Embryonic facial prominence (tissue), 1 donor: Measurements from ENCODE around the gene MRS2.
"Not testable (repeated sequence)": the region's sequence is repeated elsewhere in the genome, so short reads cannot be mapped to it uniquely, and the experiment has no call there.

Experiments
- DNase-seq: peaks from one replicate; pipeline ENCODE4 v3.0.0-alpha.2; 2016; ENCODE audit errors: extremely low spot score

The MRS2 gene

GRCh38 chr6:24402697-24403500 lies at the start of gene MRS2:
MRS2 (plus strand) TSS chr6:24402936; CDS start chr6:24403047, 111 bp downstream.
- peak; percentile 18 for DNase-seq

DNA sequence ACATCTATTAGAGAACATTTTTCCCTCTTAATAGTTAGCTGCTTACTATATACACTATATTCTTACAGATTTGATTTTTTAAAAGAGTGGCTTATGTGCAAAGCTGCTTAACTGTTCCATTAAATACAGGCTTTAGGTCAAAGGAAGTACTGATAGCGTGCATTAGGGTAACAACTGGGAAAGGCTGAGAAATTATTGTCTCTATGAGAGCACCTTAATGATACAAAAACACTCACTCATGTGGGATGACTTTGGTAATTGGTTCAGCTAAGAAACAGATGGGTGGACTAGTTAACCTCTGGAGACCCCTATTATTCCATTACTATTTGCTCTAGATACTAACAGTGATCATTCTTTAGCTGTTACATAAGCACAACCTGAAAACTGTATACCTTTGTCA lies 48.9 kb upstream of the MRS2 start:
- DNase-seq = no peak

DNA sequence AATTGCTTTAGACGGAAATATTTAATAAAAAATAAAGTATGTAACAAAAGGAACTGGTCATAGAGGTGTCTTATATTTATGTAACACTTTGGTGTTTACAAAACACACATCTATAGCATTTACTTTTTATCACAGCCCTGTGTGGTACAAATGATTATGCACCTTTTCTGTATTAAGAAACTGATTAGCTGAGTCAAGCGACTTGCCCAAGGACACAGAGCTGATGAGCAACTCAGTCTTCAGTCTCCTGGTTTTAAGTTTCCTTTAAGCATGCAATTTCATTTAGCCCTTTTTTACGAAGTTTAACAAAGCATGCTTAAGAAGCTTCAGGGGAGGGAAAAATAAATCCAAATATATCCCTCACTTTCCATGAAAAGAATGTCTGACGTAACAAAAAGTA lies 47.3 kb upstream of the MRS2 start:
- no peak for DNase-seq

- no peak for DNase-seq
Observed at GRCh38 chr6:24356310-24356973, 46.3 kb upstream of the MRS2 start.

DNA sequence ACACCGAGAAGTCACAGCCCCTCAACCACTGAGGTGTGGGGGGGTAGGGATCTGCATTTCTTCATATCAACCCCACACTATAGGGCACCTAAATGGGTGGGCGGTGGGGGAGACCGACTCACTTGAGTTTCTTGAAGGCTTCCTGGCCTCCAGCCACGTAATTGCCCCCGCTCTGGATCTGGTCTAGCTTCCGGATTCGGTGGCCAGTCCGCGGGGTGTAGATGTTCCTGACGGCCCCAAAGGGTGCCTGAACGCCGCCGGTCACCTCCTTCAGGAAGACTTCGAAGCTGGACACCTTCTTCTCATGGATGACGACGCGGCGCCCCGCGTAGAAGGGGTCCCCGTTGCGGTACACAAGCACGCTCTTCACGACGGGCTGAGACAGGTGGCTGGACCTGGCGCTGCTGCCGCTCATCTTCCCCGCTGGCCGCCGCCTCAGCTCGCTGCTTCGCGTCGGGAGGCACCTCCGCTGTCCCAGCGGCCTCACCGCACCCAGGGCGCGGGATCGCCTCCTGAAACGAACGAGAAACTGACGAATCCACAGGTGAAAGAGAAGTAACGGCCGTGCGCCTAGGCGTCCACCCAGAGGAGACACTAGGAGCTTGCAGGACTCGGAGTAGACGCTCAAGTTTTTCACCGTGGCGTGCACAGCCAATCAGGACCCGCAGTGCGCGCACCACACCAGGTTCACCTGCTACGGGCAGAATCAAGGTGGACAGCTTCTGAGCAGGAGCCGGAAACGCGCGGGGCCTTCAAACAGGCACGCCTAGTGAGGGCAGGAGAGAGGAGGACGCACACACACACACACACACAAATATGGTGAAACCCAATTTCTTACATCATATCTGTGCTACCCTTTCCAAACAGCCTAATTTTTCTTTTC lies 45.2 kb upstream of the MRS2 start, which contains the start of gene DCDC2:
DCDC2 (minus strand) TSS at position 724 of the 883 bp plus-strand sequence; CDS start at position 415, 309 bp downstream.
- DNase-seq = no peak

GRCh38 chr6:24358219-24358821 lies 44.4 kb upstream of the MRS2 start:
- DNase-seq = no peak

DNA sequence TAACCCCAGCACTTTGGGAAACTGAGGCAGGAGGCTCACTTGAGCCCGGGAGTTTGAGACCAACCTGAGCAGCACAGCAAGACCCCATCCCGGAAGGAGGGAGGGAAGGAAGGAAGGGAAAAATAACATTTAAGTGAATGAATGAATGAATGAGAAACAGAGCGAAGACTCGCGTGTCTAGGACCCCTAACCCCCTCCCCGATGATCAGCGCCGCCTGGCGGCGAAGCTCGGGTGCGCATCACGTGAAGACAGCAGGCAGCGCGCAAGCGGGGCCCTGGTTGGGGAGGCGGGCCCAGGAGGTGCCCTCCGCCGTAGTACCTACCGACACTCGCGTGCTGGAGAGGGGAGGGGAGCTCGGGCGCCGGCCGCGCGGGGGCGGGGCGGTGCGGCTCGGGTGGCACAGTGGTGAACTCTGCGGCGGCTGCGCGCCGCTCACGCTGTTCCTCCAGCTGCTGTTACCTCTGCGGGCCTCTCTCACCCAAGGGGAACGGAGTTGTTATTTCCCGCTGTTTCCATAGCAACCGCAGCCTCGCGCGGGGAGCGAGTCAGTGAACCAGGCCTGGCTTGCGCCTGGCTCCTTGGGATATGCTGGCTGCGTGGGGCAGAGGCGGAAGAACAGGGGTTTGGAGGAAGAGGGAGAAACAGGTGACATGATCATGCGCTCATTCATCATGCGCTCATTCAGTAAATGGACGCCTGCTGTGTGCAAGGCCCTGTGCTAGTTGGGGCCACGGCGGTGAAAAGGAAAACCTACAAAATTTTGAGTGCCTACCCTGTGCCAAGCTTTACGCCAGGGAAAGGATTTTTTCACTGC lies 42.9 kb upstream of the MRS2 start:
- DNase-seq = peak; percentile 81

GRCh38 chr6:24362363-24362762 lies 40.4 kb upstream of the MRS2 start:
- DNase-seq = not testable (repeated sequence)

GRCh38 chr6:24365103-24365633 lies 37.6 kb upstream of the MRS2 start:
- DNase-seq = not testable (repeated sequence)

- no peak for DNase-seq
Observed at GRCh38 chr6:24374612-24375011, 28.1 kb upstream of the MRS2 start.

DNA sequence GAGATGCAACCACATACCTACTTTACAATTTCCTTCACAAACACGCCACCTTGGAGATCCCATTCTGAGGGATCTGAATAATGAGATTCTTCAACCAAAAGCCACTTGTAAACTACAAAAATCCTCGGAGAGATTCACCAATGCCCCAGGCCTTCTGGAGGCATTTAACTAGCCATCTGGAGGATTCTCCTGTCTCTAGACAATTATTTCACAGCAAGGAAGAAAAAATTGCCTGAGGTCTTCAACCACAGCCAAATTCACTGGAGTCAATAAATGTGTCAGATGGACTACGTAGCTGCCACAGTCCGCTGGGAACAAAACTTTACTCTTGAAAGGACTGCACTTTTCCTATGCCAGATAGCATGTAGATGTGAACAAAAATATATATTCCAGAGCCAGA lies 25.9 kb upstream of the MRS2 start:
- no peak for DNase-seq

DNA sequence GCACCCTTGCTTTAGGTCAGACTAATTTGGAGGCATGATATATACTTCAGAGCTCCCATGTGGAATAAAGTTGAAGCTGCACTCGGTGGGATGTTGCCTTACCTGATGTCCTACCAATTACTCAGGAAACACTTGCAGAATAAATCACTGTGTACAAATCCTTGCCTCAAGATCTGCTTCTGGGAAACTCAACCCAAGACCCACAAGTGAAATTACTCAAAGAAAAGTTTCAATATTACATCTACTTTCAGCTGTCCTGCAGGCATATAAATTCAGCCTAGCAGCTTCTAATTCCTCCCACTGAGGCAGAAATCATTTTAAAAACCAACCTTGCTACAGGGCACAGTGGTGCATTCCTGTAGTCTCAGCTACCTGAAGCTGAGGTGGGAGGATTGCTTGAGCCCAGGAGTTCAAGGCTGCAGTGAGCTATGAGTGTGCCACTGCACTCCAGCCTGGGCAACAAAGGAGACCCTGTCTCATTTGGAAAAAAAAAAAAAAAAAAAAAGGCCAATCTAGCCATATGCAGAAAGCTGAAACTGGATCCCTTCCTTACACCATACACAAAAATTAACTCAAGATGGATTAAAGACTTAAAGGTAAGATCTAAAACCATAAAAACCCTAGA lies 24.2 kb upstream of the MRS2 start:
- DNase-seq = no peak

DNA sequence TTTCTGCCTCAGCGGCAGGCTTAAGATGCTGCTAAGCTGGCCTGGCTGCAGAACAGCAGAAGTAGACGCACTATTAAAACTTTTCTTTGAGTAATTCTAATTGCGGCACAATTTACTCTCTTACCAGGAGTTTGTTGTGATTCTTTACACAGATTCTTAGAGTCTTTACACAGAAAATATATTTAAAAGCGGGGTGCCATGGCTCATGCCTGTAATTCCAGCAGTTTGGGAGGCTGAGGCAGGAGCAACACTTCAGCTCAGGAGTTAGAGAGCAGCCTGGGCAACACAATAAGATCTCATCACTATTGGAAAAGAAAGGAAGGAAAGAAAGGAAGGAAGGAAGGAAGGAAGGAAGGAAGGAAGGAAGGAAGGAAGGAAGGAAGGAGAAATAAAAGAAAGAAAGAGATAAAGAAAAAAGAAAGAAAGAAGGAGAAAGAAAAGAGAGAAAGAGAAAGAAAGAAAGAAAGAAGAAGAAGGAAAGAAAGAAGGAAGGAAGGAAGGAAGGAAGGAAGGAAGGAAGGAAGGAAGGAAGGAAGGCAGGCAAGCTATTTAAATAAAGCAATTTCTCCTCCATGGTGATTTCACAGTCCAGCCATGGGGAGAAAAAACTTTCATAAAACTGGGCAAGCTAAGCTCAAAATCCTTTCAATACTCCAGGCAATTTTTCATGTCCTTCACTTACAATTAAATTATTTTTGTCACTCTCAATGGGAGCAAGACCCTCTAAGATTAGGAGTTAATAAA lies 21.1 kb upstream of the MRS2 start:
- DNase-seq = no peak

DNA sequence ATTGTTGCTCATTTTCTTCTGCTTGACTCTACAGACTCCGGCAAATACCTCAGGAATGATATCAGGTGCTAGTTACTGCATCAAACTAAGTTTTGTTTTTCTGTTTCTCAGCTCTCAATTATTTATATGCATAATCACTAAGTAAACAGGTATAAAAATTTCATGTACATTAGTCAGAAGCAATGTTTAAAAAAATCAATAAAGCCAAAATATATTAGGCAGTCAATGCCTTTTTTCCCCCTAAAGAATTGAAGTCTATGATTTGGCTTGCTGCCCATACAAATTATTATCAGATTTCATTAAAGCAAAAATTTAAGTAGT lies 20.6 kb upstream of the MRS2 start:
- no peak for DNase-seq

- not testable (repeated sequence) for DNase-seq
Observed at GRCh38 chr6:24382891-24383494, 19.7 kb upstream of the MRS2 start.

DNA sequence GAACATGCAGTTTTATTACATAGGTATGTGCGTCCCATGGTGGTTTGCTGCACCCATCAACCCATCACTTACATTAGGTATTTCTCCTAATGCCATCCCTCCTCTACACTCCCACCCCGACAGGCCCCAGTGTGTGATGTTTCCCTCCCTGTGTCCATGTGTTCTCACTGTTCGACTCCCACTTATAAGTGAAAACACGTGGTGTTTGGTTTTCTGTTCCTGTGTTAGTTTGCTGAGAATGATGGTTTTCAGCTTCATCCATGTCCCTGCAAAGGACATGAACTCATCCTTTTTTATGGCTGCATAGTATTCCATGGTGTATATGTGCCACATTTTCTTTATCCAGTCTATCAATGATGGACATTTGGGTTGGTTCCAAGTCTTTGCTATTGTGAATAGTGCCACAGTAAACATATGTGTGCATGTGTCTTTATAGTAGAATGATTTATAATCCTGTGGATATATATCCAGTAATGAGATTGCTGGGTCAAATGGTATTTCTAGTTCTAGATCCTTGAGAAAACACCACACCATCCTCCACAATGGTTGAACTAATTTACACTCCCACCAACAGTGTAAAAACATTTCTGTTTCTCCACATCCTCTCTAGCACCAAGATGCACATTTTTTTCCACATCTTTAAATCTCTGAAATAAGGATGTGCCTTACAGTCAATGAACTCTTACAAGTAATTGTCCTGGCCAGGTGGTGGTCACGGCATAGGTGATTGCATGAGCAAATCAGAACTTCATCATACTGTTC lies 18.2 kb upstream of the MRS2 start:
- not testable (repeated sequence) for DNase-seq

GRCh38 chr6:24385536-24386269 lies 17.0 kb upstream of the MRS2 start:
- no peak for DNase-seq

- DNase-seq = no peak
Observed at GRCh38 chr6:24387818-24388217, 14.9 kb upstream of the MRS2 start.
